Body of pancreas (tissue), 4 donors: ENCODE data around the gene HRG. TPM values are rescaled to one million over a fixed set of nuclear protein-coding genes. Genes with fewer than 3 reads are reported as not detected.

Experiments
- ATAC-seq: fragments of 150-250 bp; one replicate; pipeline ENCODE4 v1.9.1; 2016
- DNase-seq, 4 donors: peaks; one replicate each; pipeline ENCODE4 v3.0.0-alpha.2; 2019
- H3K27ac ChIP-seq, 4 donors: fragments of 200-600 bp; sonication (generic); 1 replicate in 3 of 4; 2 replicates in 1 of 4; pipeline versions ENCODE4 v1.5.1 to v1.6.1; 2016 to 2019; ENCODE audit warnings: mild to moderate bottlenecking in 1 of 4, mixed read lengths in 1 of 4, moderate library complexity in 1 of 4
- H3K27me3 ChIP-seq, 2 donors: fragments of 200-600 bp; sonication (generic); one replicate each; pipeline ENCODE4 v1.6.0; 2016; ENCODE audit warnings: mild to moderate bottlenecking in 1 of 2
- H3K36me3 ChIP-seq, 2 donors: fragments of 200-600 bp; sonication (generic); replicated peaks in 1 of 2; 2 replicates each; pipeline ENCODE4 v1.5.1; 2016; ENCODE audit warnings: low read depth in 2 of 2; ENCODE audit not compliant: insufficient read depth in 1 of 2
- H3K4me1 ChIP-seq: fragments of 200-600 bp; sonication (generic); one replicate; pipeline ENCODE4 v1.6.0; 2016
- H3K4me3 ChIP-seq, 2 donors: fragments of 200-600 bp; sonication (generic); 1 replicate in 1 of 2; 2 replicates in 1 of 2; pipeline ENCODE4 v1.5.1; 2016 to 2019
- H3K9me3 ChIP-seq, 3 donors: fragments of 200-600 bp; sonication (generic); 1 replicate in 2 of 3; 2 replicates in 1 of 3; pipeline ENCODE4 v1.5.1; 2016
- CTCF ChIP-seq, 7 experiments: fragments of 450-650 bp in 4 of 7; fragments of 200-600 bp in 3 of 7; sonication (generic) in 3 of 7; IDR thresholded peaks; one replicate each; pipeline ENCODE4 v1.5.1; 2016 to 2019; ENCODE audit warnings: antibody characterized with exemption in 7 of 7
- POLR2A ChIP-seq, 3 donors: fragments of 450-650 bp; IDR thresholded peaks; one replicate each; pipeline ENCODE4 v1.6.1; 2016; ENCODE audit warnings: antibody characterized with exemption in 3 of 3, mild to moderate bottlenecking in 2 of 3
- WGBS, 2 donors: methylation state at CpG; one replicate each; pipeline ENCODE4 v1.1.5; 2017; 5-methylcytosine and 5-hydroxymethylcytosine counted together
- intact Hi-C: fragments of 100-400 bp; cut with DNase I; formaldehyde crosslinking; loops from one replicate; pipeline ENCODE4 v1.15.1; 2023
- total RNA-seq, 2 donors: library from RNA; depleted of rRNA; stranded (reverse); fragments of >200 nt; gene quantifications; one replicate each; pipeline ENCODE4 v1.1.0, GENCODE V29; 2016

HRG gene
- total RNA-seq, 2 donors from 2014 or later = not detected

GRCh38 chr3:186619787-186620212, 46.0 kb upstream of the HRG start:
- 78 to 79% methylated on average over 5 of the region's 5 CpGs for WGBS, 2 donors
- TF ChIP-seq CTCF (IDR thresholded peaks at IDR 0.05) = no peak
- TF ChIP-seq POLR2A (IDR thresholded peaks at IDR 0.05) = no peak
- intact Hi-C loops = loop anchor here (10.0 kb wide), 3 partner anchors 55 to 355 kb away; partner anchors contain the start of gene TBCCD1

GRCh38 chr3:186620213-186621092, 45.4 kb upstream of the HRG start:
- no peak for DNase-seq
- no peaks in the 10 kb centered on the region for H3K27me3 ChIP-seq
- no peak overlapping the region for H3K27ac ChIP-seq

More at GRCh38 chr3:186619787-186620212, 46.0 kb upstream of the HRG start:
- Histone ChIP-seq H3K4me1 (peaks cover 7% of the 10 kb centered on the region), H3K27me3 (no peaks in the 10 kb centered on the region), H3K36me3 (no peaks in the 10 kb centered on the region), H3K27ac (no peak overlapping the region), H3K4me3 (no peak overlapping the region), H3K9me3 (no peaks in the 10 kb centered on the region)
- ATAC-seq (no peak), DNase-seq (no peak)

GRCh38 chr3:186621894-186622650, 43.7 kb upstream of the HRG start:
- Histone ChIP-seq H3K9me3 (no peaks in the 10 kb centered on the region), H3K4me1 (peaks cover 6% of the 10 kb centered on the region), H3K36me3 (no peaks in the 10 kb centered on the region), H3K27ac (no peak overlapping the region), H3K4me3 (no peak overlapping the region), H3K27me3 (no peaks in the 10 kb centered on the region)
- 65 to 80% methylated on average over 7 of the region's 7 CpGs for WGBS, 2 donors
- intact Hi-C loops = loop anchor here (10.0 kb wide), 1 partner anchor 357 kb away; no protein-coding TSS in a partner anchor
- ATAC-seq = no peak
- no peak for TF ChIP-seq POLR2A (IDR thresholded peaks at IDR 0.05)
- TF ChIP-seq CTCF (IDR thresholded peaks at IDR 0.05) = no peak
- DNase-seq = no peak

More at GRCh38 chr3:186620213-186621092, 45.4 kb upstream of the HRG start:
- peaks cover 7% of the 10 kb centered on the region for H3K4me1 ChIP-seq
- no peak overlapping the region for H3K4me3 ChIP-seq
- H3K9me3 ChIP-seq = no peaks in the 10 kb centered on the region
- no peaks in the 10 kb centered on the region for H3K36me3 ChIP-seq
- ATAC-seq = no peak
- intact Hi-C loops = loop anchor here (10.0 kb wide), 1 partner anchor 356 kb away; no protein-coding TSS in a partner anchor
- 68 to 82% methylated on average over 10 to 17 of the region's 17 CpGs for WGBS, 2 donors
- no peak for TF ChIP-seq CTCF (IDR thresholded peaks at IDR 0.05)
- TF ChIP-seq POLR2A (IDR thresholded peaks at IDR 0.05) = no peak

GRCh38 chr3:186622651-186623310, 43.0 kb upstream of the HRG start:
- no peak overlapping the region for H3K27ac ChIP-seq
- TF ChIP-seq CTCF (IDR thresholded peaks at IDR 0.05) = no peak
- no peak for TF ChIP-seq POLR2A (IDR thresholded peaks at IDR 0.05)
- H3K27me3 ChIP-seq = no peaks in the 10 kb centered on the region
- DNase-seq = no peak
- intact Hi-C loops = loop anchor here (10.0 kb wide), 1 partner anchor 358 kb away; no protein-coding TSS in a partner anchor
- no peak for ATAC-seq
- no peaks in the 10 kb centered on the region for H3K4me1 ChIP-seq
- no peak overlapping the region for H3K4me3 ChIP-seq
- H3K9me3 ChIP-seq = no peaks in the 10 kb centered on the region
- 36 to 52% methylated on average over 2 of the region's 2 CpGs for WGBS, 2 donors
- H3K36me3 ChIP-seq = no peaks in the 10 kb centered on the region
